Adipocyte (in vitro differentiated cells): ENCODE data around the gene NOS3.

Source experiments
- DNase-seq: peaks from one replicate; pipeline ENCODE4 v3.0.0-alpha.2; 2015; ENCODE audit warnings: low read depth
- H3K27me3 ChIP-seq: replicated peaks from 2 replicates; pipeline ENCODE4 v1.7.0; 2013; ENCODE audit warnings: mild to moderate bottlenecking, low read length, moderate library complexity; ENCODE audit not compliant: control insufficient read depth, insufficient read depth
- H3K36me3 ChIP-seq: 2 replicates; pipeline ENCODE4 v1.7.0; 2013; ENCODE audit warnings: low read length, mild to moderate bottlenecking, moderate library complexity; ENCODE audit not compliant: control insufficient read depth, insufficient read depth, severe bottlenecking
- H3K4me1 ChIP-seq: 2 replicates; pipeline ENCODE4 v1.7.0; 2013; ENCODE audit warnings: mild to moderate bottlenecking, low read length, moderate library complexity; ENCODE audit not compliant: control insufficient read depth, insufficient read depth
- H3K4me3 ChIP-seq: 2 replicates; pipeline ENCODE4 v1.7.0; 2013; ENCODE audit warnings: mild to moderate bottlenecking, low read length, moderate library complexity
- H3K9ac ChIP-seq: 2 replicates; pipeline ENCODE4 v1.7.0; 2013; ENCODE audit warnings: mild to moderate bottlenecking, low read length, moderate library complexity
- H3K9me3 ChIP-seq: 2 replicates; pipeline ENCODE4 v1.7.0; 2013; ENCODE audit warnings: mild to moderate bottlenecking, low read length, moderate library complexity; ENCODE audit not compliant: control insufficient read depth

The NOS3 gene

GRCh38 chr7:151060113-151060415, 69.2 kb downstream of the NOS3 start:
- no peaks in the 10 kb centered on the region for H3K9me3 ChIP-seq
- H3K36me3 ChIP-seq, result peaks cover 7% of the 10 kb centered on the region
- H3K4me1 ChIP-seq, result peaks cover 49% of the 10 kb centered on the region
- H3K4me3 ChIP-seq, result peak overlapping the region; percentile 94
- peak overlapping the region; percentile 92 for H3K9ac ChIP-seq
- no peaks in the 10 kb centered on the region for H3K27me3 ChIP-seq
- DNase-seq, result no peak

DNA sequence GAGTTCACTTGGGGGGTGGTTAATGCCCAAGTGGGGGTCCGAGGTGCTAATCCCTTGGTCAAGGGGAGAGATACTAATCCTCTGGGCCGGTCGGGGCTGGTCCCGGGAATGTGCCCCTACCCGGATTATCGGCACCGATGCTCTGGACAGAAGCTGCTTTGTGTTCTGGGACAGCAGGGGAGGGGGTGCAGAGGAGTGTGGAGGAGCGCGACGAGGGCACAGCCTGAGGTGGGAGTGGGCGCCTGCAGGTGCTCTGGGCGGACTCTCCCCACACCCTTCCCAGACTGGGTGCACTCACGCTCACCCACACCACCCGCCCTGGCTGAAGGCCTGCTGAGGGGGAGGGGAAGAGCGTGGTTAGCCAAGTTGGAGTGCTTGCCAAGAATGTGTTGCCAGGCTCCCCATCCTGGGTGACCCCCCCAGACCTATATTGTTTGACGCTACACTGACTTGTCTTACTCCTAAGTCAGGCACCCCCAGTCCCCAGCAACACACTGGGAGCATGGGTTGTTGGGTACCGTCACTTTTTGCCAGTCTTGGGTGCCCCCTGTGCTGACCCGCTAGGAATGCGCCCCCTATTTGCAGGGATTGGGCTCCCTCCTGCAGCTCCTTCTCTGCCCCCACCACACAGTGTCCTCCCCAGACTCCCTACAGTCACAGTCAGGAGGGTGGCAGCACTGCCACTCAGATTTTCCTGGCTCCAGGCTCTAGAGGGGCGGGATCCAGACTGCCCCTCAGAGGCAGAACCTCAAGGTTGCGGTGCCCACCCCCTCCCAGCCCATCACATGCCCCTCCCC, 69.8 kb downstream of the NOS3 start:
- peak overlapping the region; percentile 94 for H3K4me3 ChIP-seq
- H3K4me1 ChIP-seq, result peaks cover 49% of the 10 kb centered on the region
- H3K9me3 ChIP-seq, result no peaks in the 10 kb centered on the region
- H3K27me3 ChIP-seq, result no peaks in the 10 kb centered on the region
- H3K9ac ChIP-seq, result peak overlapping the region; percentile 92
- DNase-seq, result peak; percentile 43
- peaks cover 13% of the 10 kb centered on the region for H3K36me3 ChIP-seq

DNA sequence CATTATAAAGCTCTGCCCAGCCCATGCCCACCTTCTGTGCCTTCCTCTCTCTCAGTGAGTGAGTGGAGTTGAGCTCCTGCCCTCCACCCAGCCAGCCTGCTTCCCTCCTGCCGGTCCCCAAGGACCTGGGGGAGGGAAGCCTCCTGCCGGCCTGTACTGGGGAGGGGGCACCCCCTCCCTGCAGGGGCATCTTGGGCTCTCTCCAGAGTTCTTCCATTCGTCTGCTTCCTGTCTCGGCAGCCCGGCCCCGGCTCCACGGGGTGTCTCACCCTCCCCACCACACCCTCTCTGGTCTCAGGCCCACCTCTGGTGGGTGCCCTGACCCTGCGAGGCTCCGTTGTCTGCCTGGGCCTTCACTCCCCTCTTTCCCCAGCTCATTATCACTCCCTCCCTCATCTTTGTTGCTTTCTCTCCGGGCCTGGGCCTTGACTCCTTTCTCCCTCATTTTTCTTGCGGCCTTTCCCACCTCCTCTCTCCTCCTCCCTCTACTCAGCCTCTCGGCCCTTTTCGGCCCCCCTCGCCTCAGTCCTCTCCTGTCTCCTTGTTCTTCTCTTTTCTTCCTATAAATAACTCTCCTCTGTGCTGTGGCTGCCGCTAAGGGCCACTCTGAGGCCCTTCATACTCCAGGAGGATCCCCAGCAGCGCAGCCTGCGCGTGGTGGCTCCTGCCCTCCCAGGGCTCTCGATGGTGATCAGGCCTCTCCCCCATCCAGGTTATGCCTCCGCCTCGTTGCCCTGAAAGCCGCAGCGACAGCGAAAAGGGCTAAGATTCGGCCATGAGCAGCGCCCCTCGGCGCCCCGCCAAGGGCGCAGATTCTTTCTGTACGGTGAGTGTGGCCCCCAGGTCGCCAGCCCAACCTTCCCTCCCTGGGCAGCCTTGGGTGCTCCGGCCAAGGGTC, 70.6 kb downstream of the NOS3 start:
- Histone ChIP-seq H3K4me1 (peaks cover 49% of the 10 kb centered on the region), H3K36me3 (peaks cover 21% of the 10 kb centered on the region), H3K27me3 (no peaks in the 10 kb centered on the region), H3K9ac (peak overlapping the region; percentile 92), H3K9me3 (no peaks in the 10 kb centered on the region), H3K4me3 (peak overlapping the region; percentile 94)
- DNase-seq, result no peak

DNA sequence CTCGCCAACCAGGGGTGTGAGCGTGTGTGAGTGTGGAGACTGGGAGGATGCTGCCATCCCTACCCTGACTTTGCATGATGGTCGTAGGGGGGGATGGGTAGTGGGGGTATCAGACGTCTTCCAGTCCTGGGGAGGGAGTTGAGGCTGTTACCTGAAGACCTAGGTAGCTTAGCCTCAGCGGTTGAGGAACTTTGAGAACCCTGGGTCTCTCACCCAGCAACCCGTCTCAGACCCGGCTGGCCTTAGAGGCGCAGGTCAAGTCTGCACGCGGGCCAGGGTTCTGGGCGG, 71.2 kb downstream of the NOS3 start:
- Histone ChIP-seq H3K9ac (peak overlapping the region; percentile 92), H3K4me1 (peaks cover 44% of the 10 kb centered on the region), H3K9me3 (no peaks in the 10 kb centered on the region), H3K36me3 (peaks cover 26% of the 10 kb centered on the region), H3K27me3 (no peaks in the 10 kb centered on the region), H3K4me3 (peak overlapping the region; percentile 94)
- DNase-seq, result no peak

GRCh38 chr7:151062399-151063211, 71.8 kb downstream of the NOS3 start:
- Histone ChIP-seq H3K27me3 (no peaks in the 10 kb centered on the region), H3K9ac (peak overlapping the region; percentile 63), H3K9me3 (no peaks in the 10 kb centered on the region), H3K4me1 (peaks cover 41% of the 10 kb centered on the region), H3K36me3 (peaks cover 32% of the 10 kb centered on the region), H3K4me3 (peak overlapping the region; percentile 63)
- DNase-seq, result peak; percentile 65

GRCh38 chr7:151063212-151063561, 72.4 kb downstream of the NOS3 start:
- Histone ChIP-seq H3K9ac (peak overlapping the region; percentile 39), H3K36me3 (peaks cover 38% of the 10 kb centered on the region), H3K4me3 (no peak overlapping the region), H3K4me1 (peaks cover 41% of the 10 kb centered on the region), H3K27me3 (no peaks in the 10 kb centered on the region), H3K9me3 (no peaks in the 10 kb centered on the region)
- peak; percentile 49 for DNase-seq
